ENCODE results near the gene KRTAP21-3.

Gene KRTAP21-3

Small RNAs within 50 kb of the gene (small RNA-seq; reads per million reads assigned to genes)
- 0 reads per million in 2 experiments for gene AP000244.1
- 0 reads per million in 2 experiments for gene KRTAP21-3

Data from SK-N-DZ (cell line).